A673 (cell line): ENCODE results near the gene TBC1D22A.

Experiments
- EZH2 ChIP-seq: fragments of 200-600 bp; sonication (generic); IDR thresholded peaks from 2 replicates; pipeline ENCODE4 v1.6.1; 2017; ENCODE audit warnings: borderline replicate concordance, low read depth, mild to moderate bottlenecking, mixed read lengths, antibody characterized with exemption, low read length; ENCODE audit not compliant: poor library complexity, severe bottlenecking
- TF ChIP-seq, protein P1 (sequence below): fragments of 300-800, 200-600 bp; sonication (generic); conservative IDR thresholded peaks from 2 replicates; pipeline ENCODE4 v1.5.1; 2017; ENCODE audit warnings: low read depth, mild to moderate bottlenecking, antibody characterized with exemption, low read length, moderate library complexity, mixed read lengths

DNA sequence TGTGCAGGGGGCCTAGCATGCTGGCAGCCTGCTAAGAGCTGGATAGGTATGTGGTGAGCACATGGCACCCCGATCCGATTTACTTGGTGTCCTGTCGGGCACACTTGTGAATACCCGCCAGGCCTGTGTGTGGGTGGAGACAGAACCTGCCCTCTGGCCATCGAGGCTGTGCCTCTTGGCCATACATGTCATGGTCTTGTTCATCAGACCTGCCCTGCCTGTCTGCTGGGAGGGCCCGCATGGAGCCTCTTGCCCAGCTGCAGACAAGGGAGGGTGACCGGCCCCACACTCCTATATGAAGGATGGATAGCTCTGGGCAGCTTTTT is 310.2 kb downstream of the TBC1D22A start:
- TF ChIP-seq, protein P1, sequence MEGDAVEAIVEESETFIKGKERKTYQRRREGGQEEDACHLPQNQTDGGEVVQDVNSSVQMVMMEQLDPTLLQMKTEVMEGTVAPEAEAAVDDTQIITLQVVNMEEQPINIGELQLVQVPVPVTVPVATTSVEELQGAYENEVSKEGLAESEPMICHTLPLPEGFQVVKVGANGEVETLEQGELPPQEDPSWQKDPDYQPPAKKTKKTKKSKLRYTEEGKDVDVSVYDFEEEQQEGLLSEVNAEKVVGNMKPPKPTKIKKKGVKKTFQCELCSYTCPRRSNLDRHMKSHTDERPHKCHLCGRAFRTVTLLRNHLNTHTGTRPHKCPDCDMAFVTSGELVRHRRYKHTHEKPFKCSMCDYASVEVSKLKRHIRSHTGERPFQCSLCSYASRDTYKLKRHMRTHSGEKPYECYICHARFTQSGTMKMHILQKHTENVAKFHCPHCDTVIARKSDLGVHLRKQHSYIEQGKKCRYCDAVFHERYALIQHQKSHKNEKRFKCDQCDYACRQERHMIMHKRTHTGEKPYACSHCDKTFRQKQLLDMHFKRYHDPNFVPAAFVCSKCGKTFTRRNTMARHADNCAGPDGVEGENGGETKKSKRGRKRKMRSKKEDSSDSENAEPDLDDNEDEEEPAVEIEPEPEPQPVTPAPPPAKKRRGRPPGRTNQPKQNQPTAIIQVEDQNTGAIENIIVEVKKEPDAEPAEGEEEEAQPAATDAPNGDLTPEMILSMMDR, result no peak
- TF ChIP-seq EZH2, result no peak
